Rectal smooth muscle tissue (tissue), 1 donor: ENCODE measurements around the gene SERINC4.
A peak's percentile ranks its signal among the peaks of the same experiment; 100 is the strongest.

Source experiments
- H3K27ac ChIP-seq: one replicate; pipeline ENCODE4 v1.7.0; 2013; ENCODE audit warnings: low read depth, low read length, inconsistent platforms
- H3K27me3 ChIP-seq: one replicate; pipeline ENCODE4 v1.7.0; 2013; ENCODE audit warnings: low read length; ENCODE audit not compliant: control insufficient read depth, insufficient read depth
- H3K36me3 ChIP-seq: one replicate; pipeline ENCODE4 v1.7.0; 2013; ENCODE audit warnings: low read length; ENCODE audit not compliant: control insufficient read depth, insufficient read depth
- H3K4me1 ChIP-seq: one replicate; pipeline ENCODE4 v1.7.0; 2013; ENCODE audit warnings: low read length; ENCODE audit not compliant: control insufficient read depth, insufficient read depth
- H3K4me3 ChIP-seq: one replicate; pipeline ENCODE4 v1.7.0; 2013; ENCODE audit warnings: low read length
- H3K9ac ChIP-seq: one replicate; pipeline ENCODE4 v1.7.0; 2013; ENCODE audit warnings: low read length

SERINC4 gene

GRCh38 chr15:43793647-43794046 lies 6.4 kb downstream of the SERINC4 start:
- Histone ChIP-seq H3K36me3 (peaks cover 13% of the 10 kb centered on the region), H3K9ac (no peak overlapping the region), H3K27me3 (no peaks in the 10 kb centered on the region), H3K4me1 (peaks cover 13% of the 10 kb centered on the region), H3K27ac (no peak overlapping the region), H3K4me3 (peak overlapping the region; percentile 76)

GRCh38 chr15:43792761-43793476 lies 7.1 kb downstream of the SERINC4 start:
- peaks cover 13% of the 10 kb centered on the region for H3K4me1 ChIP-seq
- peaks cover 13% of the 10 kb centered on the region for H3K36me3 ChIP-seq
- peak overlapping the region; percentile 76 for H3K4me3 ChIP-seq

GRCh38 chr15:43791993-43792760 lies 7.8 kb downstream of the SERINC4 start, which contains the start of gene SERF2:
TSS of gene SERF2 (plus strand) at chr15:43792320. CDS start at chr15:43792377, 57 bp downstream.
- H3K4me3 ChIP-seq, result peak within 1 kb of the TSS; percentile 76
- peaks cover 13% of the 10 kb centered on the region for H3K4me1 ChIP-seq
- no peaks in the 10 kb centered on the region for H3K27me3 ChIP-seq
- peaks cover 13% of the 10 kb centered on the region for H3K36me3 ChIP-seq
- H3K9ac ChIP-seq, result peak within 1 kb of the TSS; percentile 99
- peak within 1 kb of the TSS; percentile 93 for H3K27ac ChIP-seq

More at GRCh38 chr15:43792761-43793476, 7.1 kb downstream of the SERINC4 start:
- H3K27ac ChIP-seq, result peak overlapping the region; percentile 93
- peak overlapping the region; percentile 99 for H3K9ac ChIP-seq
- no peaks in the 10 kb centered on the region for H3K27me3 ChIP-seq

GRCh38 chr15:43789409-43789808 lies 10.6 kb downstream of the SERINC4 start:
- no peak overlapping the region for H3K9ac ChIP-seq
- H3K4me1 ChIP-seq, result peaks cover 8% of the 10 kb centered on the region
- H3K36me3 ChIP-seq, result peaks cover 4% of the 10 kb centered on the region
- H3K27ac ChIP-seq, result no peak overlapping the region
- H3K4me3 ChIP-seq, result no peak overlapping the region
- no peaks in the 10 kb centered on the region for H3K27me3 ChIP-seq

- no peaks in the 10 kb centered on the region for H3K27me3 ChIP-seq
- no peaks in the 10 kb centered on the region for H3K4me1 ChIP-seq
- no peak overlapping the region for H3K9ac ChIP-seq
- peaks cover 4% of the 10 kb centered on the region for H3K36me3 ChIP-seq
- no peak overlapping the region for H3K4me3 ChIP-seq
- no peak overlapping the region for H3K27ac ChIP-seq
Measured at GRCh38 chr15:43779016-43779415, 21.0 kb downstream of the SERINC4 start.

GRCh38 chr15:43777267-43777914 lies 22.6 kb downstream of the SERINC4 start:
- Histone ChIP-seq H3K36me3 (peaks cover 6% of the 10 kb centered on the region), H3K27ac (peak overlapping the region; percentile 74), H3K4me1 (no peaks in the 10 kb centered on the region), H3K9ac (peak overlapping the region; percentile 51), H3K4me3 (peak overlapping the region; percentile 80), H3K27me3 (no peaks in the 10 kb centered on the region)

- Histone ChIP-seq H3K27me3 (no peaks in the 10 kb centered on the region), H3K27ac (peak within 1 kb of the TSS; percentile 74), H3K9ac (peak within 1 kb of the TSS; percentile 51), H3K4me3 (peak within 1 kb of the TSS; percentile 80), H3K4me1 (no peaks in the 10 kb centered on the region), H3K36me3 (peaks cover 8% of the 10 kb centered on the region)
Measured at GRCh38 chr15:43776718-43777266, 23.2 kb downstream of the SERINC4 start, which contains the start of gene ELL3. TSS of gene ELL3 (minus strand) at chr15:43776966. CDS start at chr15:43776901, 65 bp downstream.

GRCh38 chr15:43776101-43776717 lies 23.8 kb downstream of the SERINC4 start:
- Histone ChIP-seq H3K4me1 (no peaks in the 10 kb centered on the region), H3K4me3 (peak overlapping the region; percentile 80), H3K27me3 (no peaks in the 10 kb centered on the region), H3K27ac (peak overlapping the region; percentile 74), H3K9ac (peak overlapping the region; percentile 47), H3K36me3 (peaks cover 13% of the 10 kb centered on the region)

- Histone ChIP-seq H3K4me3 (peak overlapping the region; percentile 80), H3K9ac (no peak overlapping the region), H3K4me1 (no peaks in the 10 kb centered on the region), H3K36me3 (peaks cover 15% of the 10 kb centered on the region), H3K27me3 (no peaks in the 10 kb centered on the region), H3K27ac (no peak overlapping the region)
Measured at GRCh38 chr15:43775411-43775965, 24.5 kb downstream of the SERINC4 start.

- no peak overlapping the region for H3K4me3 ChIP-seq
- H3K27ac ChIP-seq, result no peak overlapping the region
- peaks cover 21% of the 10 kb centered on the region for H3K36me3 ChIP-seq
- no peak overlapping the region for H3K9ac ChIP-seq
- no peaks in the 10 kb centered on the region for H3K4me1 ChIP-seq
- H3K27me3 ChIP-seq, result no peaks in the 10 kb centered on the region
Measured at GRCh38 chr15:43774062-43774461, 26.0 kb downstream of the SERINC4 start.

GRCh38 chr15:43772624-43773023 lies 27.4 kb downstream of the SERINC4 start:
- no peak overlapping the region for H3K27ac ChIP-seq

More at GRCh38 chr15:43772624-43773023, 27.4 kb downstream of the SERINC4 start:
- H3K4me1 ChIP-seq, result no peaks in the 10 kb centered on the region
- H3K27me3 ChIP-seq, result no peaks in the 10 kb centered on the region
- no peak overlapping the region for H3K4me3 ChIP-seq
- H3K9ac ChIP-seq, result no peak overlapping the region
- H3K36me3 ChIP-seq, result peaks cover 26% of the 10 kb centered on the region
